OCI-M1 (cell line): ENCODE data around the gene HOXC11.

ENCODE experiments used
- DNase-seq: peaks from one replicate; lab custom pipeline; 2025; lab: John Stamatoyannopoulos, UW

The HOXC11 gene

DNA sequence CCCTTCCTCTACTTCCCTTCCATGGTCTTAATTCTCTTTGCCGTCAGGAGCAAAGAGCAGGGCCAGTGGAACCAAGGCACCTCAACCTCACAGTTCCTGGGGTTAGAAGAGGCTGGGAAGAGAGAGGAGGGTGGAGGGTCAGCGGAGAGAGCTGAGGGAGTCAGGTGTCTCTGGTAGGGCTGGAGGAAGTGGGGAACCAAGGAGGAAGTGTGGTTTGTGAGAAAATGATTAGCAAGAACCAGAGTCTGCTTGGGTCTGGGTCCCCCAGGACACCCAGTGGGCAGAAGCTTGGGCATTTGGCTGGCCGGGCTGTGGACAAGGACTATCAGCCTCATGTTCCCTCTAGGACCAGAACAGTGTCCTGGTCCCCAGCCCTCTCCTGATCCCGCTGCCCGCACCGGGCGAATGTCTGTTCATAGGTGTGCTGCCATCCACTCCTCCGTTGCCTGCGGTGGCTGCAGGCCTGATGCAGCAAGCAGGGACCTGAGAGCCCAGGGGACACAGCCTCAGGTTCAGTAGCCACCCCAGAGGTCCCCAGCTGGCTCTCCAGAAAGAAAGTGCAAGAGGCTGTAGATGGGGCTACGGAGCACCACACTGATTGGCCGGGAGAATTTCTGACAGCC lies 15.9 kb upstream of the HOXC11 start:
- DNase-seq: no peak

DNA sequence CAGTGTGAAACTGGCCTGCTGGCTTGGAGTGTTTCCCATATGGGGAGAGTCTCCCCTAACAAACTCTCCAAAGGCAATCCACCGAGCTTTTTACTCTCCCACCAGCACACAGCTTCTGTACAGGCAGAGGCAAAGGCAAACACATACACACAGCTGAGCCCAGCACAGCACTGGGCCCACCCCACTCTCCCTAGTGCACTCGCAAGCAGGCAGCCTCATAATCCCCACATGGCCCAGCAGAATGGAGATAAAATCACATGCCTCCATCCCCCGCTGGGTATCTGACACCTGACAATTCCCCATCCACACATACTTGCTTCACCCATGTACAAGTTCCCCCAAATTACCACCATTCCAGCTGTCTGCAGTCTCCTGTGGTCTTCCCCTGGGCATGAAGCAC lies 14.8 kb upstream of the HOXC11 start:
- no peak for DNase-seq

DNA sequence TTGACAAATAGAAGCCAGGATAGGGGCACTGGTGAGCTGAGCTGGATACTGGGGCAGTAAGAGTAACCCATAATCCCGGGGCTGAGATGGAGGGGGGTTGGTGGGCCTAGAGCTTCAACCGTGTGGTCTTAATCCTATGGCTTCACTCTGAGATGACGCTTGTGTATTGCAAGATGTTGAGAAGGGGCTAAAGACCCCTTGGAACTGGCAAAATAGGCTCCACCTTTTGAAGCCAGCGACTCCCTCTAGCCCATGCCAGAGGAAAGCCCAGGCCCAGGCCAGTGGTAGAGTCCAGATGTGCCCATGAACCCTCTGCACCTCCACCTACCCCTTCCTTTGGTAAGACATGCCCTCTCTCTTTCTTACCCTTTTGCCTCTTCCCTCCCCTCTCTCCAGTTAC lies 13.6 kb upstream of the HOXC11 start:
- no peak for DNase-seq

DNA sequence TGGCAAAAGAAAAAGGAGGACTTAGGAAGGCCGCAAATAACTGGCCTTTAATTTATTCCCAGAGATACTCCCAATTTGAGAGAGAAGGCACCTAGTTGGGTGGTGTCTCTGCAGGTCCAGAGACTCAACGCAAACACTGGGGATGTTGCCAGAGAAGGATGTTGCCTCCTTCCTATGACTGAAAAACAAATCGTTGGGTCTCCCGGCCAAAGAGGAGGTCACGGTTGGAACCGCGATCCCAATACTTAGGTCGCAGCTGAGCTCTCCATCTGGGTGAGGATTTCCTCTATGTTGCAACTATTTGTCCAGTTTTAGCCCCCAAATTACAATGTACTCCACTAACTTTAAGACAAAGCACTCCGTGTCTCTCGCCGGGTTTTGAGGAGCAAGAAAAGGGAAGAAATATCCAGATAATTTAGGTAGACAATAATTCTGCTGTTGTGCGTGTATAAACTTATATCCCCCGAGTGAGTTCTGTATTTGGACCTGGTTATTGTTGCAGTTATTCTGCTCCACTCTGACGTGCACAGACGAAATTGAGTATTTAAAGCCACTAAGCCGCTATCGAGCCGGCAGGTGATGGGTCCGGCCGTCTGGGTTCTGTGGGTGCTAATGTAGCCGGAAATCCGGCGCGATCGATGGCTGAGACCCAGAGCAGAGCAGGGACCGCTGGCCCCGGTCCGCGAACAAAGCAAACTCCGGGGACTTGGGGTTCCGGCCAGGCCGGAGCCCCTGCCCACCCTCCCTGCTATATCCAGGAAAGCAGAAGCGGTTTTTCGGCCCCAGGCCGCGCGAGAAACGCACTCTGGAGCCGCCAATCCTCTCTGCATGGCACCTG lies 12.5 kb upstream of the HOXC11 start:
- no peak for DNase-seq

DNA sequence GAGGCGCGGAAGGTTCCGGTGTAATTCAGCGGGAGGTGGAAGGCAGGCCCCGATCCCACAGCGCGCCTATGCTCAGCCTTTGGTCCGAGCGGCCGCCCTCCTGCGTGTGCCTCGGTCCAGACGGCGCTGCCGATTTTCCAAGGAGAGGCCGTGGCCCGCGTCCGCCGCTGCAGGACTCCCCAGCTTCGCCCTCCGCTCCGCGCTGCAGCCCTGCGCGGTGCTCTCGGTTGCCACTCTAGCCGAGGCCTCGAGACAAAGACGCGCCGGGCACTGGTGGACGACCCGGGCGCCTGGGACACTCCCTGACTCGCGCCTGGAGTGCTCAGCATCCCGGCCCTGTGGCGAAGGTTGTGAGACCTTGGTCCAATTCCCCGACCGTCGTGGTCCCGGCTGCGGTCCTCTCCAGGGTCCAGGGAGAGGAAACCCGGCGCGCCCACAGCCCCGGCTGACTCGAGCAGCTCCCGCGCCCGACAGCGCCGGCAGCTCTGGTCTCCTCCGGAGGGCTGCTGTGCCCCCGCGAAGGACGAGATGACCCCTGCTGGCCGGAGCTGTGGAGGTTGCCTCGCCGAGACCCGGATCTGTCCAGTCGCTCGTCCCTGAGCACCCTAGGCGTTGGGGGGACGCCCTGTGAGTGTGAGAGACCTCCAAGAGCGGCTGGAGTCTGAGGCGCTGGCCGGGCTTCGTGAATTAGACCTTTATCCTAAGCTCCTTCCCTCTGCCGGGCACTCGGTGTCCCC lies 11.7 kb upstream of the HOXC11 start:
- no peak for DNase-seq

DNA sequence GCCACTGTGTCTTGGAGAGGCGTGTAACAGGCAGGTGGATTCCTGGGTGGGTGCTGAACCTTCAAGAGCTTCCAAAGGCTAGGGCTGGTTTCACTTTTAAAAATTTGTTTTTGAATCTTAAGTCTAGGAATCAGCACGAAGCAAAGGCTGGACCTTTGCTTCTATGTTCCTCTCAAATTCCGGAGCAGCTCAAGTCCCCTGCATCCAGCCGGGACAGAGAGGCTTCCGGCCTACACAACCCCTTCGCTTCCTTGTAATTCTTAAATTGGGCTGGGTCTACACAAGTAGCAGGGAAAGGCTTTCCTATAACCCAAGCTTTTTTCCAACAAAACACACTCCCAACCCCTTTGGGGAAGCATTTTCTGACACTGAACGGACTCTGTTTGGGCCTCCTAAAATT lies 9.9 kb upstream of the HOXC11 start:
- DNase-seq: no peak

DNA sequence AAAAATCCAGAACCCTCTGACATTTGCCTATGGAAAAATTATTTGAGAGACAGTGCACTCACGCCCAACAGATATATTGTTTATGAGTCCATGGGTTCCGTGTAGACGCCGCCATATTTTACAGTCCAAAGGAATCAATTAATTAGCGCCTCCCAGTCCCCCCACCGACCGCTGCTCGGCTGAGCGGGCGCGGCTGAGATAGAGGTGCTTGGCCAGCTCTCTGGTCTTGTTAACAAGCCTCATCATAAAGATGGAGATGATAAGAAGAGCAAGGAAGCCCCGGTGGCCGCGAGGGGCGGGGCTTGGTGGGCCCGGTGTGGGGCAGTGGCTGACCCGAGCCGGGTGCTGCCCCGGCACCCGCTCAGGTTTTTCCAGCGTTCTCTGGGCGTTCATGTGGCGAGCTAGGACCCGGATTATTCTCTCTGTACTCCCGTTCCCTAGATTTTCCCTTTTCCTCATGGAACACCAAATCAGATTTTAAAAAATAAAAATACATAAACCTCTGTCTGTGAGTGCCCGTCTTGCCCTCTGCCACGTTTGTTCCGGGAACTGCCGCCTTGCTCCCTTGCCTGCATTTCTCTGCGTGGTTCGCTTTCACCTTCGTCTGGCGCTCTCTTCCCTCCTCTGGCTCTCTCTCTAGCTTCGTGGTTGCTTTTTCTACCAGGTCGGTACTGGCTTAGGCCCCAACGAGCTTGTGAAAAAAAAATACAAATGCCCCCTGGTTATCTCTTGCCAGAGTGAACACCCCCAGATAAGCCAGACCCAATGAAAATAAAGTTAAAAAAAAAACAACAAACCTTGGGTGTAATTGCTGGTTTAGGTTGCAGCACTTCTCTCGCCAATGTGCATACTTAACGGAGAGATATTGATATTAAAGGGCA lies 9.3 kb upstream of the HOXC11 start:
- peak; percentile 49 for DNase-seq

DNA sequence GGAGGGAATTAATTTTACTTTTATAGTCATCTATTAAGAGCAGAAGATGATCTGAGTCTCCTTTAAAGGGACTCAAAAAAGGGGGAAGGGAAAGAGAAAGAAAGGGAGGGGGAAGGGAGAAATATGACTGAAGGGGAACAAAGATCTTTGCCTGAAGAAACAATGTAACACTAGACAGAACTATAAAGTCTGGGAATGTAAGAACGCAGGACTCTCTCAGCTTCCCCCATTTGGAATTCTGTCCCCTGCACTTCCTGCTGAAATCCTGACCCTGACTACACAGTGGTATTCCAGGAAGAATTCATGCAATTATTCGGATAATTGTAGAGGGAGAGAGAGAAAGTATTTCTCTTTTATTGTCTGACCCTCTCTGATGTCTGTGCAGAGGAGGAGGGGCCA lies 8.6 kb upstream of the HOXC11 start:
- peak; percentile 49 for DNase-seq

DNA sequence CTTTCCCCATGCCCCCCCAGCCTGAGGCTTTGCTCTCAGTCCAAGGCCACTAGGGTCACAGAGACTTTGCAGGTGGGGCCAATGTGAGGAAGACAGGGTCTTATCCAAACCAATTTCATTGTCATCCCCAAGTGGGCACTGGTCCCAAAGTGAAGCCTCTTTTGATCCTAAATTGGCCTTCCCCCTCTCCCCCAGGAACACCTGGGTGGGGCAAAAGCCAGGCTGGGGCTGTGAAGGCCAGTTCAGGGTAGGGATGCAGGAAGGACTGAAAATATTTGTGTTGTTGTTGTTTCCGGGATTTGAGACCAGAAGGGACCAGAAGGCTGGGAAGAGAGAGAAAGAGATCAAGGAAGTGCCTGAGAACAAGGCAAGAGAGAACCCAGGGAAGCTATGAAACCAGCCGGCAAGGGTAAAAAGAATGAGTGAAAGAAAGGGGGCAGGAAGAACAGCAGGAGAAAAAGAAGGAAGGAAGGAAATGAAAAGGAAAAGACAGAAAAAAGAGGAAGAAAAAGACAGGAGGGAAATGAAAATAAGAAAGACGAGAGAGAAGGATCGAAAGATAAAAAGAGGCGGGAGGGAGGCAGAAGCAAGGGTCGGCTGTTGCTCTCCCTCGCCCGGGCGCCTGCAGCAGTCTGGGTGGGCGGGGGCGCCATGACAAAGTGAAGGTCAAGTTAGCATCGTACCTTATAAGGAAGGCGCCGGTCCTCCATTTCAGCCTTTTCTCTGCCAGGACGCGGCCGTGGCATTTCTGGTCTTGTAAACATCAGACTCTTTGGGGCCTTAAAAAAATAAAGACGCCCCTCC lies 7.4 kb upstream of the HOXC11 start:
- DNase-seq: no peak

DNA sequence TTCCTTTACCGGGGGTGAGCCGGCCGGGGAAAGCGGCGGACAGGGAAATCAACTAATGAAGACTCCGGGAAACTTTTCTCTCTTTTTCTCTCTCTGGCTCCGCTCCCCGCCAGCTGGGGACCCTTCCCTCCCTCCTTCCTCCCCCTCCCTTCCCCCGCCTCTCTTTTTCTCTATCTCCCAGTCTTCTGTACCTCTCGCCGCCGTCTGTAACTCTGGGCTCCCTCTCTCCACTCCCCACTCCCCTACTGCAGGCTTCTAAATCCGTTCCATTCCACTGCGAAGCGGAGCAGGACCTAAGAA lies 6.9 kb upstream of the HOXC11 start:
- DNase-seq: no peak

DNA sequence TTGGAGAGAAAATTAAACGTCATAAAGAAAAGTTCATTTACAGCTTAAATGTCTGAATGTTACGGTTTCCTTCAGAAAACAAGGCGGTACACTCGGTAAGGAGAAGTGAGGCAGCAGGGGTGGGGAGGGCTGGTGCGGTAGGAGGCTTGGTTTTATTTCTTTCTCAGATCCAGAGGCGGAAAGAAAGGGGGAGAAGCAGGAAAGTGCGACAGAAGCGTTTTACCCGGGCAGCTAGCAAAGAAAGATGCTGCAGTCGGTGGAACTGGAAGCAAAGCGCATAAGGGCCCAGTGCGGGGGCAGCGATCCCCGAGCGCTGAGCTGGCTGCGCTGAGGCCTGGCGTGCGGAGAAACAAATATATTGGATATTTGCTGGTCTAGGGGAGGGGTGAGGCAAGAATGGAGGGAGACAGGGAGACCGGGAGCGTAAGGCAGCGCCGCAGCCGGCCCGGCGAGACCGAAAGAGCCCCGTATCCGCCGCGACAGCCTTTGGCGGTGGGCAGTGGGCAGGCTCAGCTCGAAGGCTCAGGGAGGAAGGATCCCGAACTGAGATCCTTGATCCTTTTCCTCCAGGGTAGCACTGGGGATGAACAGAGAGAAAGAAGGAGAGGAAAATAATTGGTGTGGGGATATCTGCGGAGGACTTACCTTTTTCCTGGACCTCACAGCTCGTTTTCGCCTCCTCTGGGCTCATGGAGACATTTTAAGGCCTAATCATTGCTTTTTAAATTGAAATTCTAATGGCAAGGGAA lies 6.4 kb upstream of the HOXC11 start:
- no peak for DNase-seq

DNA sequence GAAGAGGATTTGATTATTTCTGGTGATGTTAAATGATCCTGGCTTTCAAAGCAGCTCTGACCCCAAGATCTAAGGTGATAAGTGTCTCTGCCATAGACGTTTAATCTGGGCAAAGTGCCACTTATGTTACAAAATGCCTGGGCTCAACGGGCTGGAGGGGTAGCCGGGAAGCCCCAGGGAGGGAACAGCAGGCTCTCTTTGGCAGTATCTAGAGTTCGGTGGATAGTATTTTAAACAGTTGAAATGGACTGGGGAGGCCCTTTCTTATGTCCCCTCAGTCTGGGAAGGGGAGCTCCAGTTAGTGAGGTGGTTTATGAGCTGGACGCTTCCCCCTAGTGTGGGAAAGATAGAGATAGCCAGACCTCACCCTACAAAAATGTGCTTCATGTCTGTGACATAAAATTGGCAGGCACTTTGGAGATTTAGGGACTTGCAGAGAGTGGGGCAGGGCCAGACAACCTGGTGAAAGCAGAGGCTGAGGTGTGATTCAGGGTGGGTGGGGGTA lies 5.5 kb upstream of the HOXC11 start:
- DNase-seq: no peak

DNA sequence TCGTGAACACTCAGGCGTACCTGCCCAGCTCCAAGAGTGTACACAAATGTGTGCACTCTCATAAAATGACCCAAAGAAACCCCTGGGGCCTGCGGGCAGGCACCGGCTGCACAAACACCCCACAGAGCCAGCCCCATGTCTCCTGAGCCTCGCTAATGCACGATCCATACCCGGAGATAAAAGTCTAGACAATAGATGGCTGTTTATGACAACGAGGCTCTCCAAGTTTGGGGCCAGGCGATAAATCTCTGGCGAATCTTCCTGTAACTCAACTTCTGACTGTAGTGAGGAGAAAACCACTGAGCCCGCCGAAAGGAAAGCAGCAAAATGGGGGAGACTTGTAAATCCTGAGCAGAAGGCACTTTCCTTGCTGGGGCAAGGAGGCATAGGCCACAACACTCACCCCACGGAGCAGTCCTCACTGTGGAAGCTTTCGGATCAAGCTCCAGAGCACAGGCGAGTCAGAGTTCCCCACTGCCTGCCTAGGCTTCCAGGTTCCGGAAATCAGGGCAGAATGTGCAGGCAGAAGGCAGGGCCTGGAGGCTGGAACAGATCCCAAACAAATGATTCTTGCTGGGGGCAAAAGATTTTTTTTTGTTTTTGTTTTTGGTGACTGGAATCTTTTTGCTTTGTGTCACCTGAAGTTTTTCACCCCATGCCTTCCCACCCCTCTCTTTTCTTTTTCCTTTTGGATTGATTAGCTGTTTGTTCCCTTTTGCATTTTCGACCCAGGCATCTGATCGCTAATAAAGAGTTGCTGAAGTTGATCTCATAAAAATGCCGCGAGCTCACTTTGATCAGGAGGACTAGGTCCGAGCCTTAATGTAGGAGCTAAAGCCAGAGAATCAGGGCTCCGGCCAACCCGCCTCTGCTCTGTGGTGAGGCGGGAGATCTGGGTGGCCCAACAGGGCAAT lies 4.5 kb upstream of the HOXC11 start:
- no peak for DNase-seq

DNA sequence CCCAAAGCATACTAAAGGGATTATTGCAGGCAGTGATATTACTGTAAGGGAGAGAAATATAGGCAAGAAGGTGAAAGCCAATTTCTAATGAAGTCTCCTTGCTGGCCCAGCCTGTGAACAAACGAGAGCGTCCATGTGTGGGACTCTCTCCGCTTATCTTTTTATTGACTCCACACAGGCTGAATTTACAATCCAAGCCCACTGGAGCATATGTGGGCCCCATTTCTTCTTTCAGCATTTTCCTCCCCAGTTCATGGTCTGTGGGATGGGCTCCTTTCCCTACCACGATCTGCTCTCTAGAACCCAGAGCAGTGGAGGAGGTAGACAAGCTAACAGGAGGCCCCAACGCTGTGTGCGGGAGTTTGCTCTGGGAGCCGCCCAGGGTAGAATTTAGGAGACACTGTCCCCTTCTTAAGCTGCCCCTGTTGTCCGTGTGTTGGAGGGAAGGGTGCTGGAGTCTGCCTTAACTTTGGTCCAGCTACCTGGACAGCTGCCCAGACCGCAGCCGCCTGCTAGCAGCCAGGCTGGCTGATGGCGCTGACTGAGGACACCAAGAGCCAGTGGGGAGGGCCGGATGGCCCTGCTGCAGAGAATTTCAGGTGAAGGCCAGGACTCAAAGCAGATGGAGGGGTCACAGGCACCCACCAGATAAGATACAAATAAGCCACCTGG lies 3.2 kb upstream of the HOXC11 start:
- no peak for DNase-seq

DNA sequence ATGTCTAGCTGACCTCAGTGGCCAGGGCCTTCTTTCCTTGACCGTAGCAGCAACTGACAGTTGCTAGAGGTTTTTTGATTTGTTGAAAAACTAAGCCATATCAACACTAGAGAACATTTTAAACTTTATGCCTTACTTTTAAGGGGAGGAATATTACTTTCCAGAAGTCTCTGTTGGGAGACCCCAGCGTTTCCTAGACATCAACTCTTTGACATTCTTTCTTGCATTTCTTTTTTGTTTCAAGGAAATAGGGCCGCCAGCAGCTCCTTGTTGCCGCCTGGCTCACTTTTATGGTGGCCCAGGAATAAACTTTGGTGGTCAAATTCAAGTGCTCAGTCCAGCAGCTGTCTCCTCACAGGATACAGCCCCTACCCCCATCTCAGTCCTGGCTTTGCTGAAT lies 2.5 kb upstream of the HOXC11 start:
- DNase-seq: no peak

DNA sequence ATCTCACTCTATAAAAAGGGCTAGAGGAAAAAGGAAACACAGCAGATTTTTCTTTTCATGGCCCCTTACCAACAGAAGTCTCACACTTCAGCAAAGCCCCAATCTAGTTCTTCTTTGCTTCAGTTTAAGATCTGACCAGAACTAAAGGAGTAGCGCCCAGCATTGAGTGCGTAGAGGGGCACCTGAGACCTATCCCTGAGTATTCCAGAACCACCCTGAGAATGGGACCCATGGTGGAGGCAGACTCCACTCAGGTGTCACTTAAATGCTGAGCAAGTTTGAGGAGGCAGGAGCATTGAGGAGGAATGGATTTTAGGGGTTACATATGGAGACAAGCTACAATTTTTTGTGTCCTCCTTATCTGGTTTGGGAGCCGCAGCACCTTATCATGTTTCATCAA lies 1.8 kb upstream of the HOXC11 start:
- DNase-seq: no peak

DNA sequence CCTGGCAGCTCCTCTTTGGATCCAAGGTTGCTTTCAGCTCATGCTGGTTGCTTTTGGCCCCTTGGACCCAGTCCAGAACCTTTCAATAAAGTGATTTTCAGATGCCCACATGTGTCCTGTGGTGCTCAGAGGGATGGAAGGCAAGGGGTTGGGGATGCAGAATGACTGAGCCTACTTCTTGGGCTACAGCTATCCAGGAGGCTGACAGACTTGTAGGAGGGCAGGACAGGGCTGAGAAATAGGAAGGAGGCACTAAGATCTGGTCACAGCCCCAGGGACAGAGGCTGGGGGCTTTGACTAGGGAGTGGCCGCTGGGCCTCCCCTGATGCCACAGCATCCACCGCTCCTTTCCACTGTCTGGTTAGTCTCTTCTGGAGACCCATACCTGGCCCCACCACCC lies 1.2 kb upstream of the HOXC11 start:
- no peak for DNase-seq

DNA sequence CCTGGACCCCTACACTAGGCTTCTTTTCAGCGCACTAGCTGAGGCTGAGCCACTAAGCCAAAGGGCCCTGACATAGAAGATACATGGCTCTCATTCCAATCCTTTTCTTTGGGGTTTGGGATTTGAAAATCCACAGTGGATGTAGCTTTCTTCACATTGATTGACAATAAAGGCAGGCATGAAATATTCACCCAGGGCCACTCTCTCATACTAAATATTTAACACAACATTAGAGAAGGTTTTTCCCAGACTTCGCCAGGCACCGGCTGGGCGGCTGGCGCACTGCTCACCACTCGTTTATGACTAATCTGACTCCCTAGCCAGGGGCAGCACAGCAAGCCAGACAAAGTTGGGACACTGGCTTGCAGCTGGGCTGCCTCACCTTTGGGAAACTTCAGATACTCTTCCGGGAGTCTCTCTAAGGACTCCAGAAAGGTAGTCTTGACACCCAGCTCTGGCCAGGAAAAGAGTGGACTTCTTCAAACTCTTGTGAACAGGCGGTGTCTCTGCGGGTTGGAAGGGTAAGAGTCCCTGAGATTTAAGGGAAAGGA lies 699 bp upstream of the HOXC11 start:
- no peak for DNase-seq
